Fibroblast of the aortic adventitia (primary cell): ENCODE data around the gene POLR2M. TPM values are rescaled to one million over a fixed set of nuclear protein-coding genes. Genes with fewer than 3 reads are reported as not detected.
A peak's percentile ranks its signal among the peaks of the same experiment; 100 is the strongest.

Source experiments
- DNase-seq: peaks from one replicate; pipeline ENCODE4 v3.0.0-alpha.2; 2010; ENCODE audit warnings: low read depth
- H3K4me3 ChIP-seq: 2 replicates; pipeline ENCODE4 v1.5.1; 2011; ENCODE audit warnings: low read depth, mild to moderate bottlenecking, control low read depth, low read length, moderate library complexity
- total RNA-seq: library from RNA; depleted of rRNA; stranded (reverse); fragments of >200 nt; gene quantifications from 2 replicates; pipeline ENCODE4 v1.2.3, GENCODE V29; 2012; ENCODE audit warnings: low replicate concordance
- TF ChIP-seq, protein P1 (sequence below): IDR thresholded peaks from 2 replicates; pipeline ENCODE4 v1.5.1; 2011; ENCODE audit warnings: mild to moderate bottlenecking, low read length, control low read depth, inconsistent platforms; ENCODE audit not compliant: insufficient read depth

Gene POLR2M
- total RNA-seq, 1 donor: 78.8 TPM

DNA sequence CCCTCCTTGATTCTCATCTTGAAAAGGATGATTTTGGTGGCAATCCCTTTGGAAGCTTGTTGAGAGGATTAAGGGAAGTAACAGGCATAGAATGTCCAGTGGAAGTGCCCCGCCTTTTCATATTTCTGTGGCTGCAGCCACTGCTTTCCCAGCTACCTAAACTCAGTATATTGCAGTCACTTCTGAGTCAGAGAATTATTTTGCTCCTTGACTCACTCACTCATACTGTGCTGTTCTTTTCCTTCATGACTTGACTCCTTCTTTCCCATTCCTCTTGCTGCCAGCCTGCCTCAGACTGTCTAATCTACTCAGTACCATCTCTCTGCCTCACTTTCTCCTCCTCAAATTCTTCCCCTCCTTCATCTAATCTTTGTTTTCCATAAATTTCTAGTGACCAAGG is 26.5 kb upstream of the POLR2M start:
- TF ChIP-seq, protein P1, sequence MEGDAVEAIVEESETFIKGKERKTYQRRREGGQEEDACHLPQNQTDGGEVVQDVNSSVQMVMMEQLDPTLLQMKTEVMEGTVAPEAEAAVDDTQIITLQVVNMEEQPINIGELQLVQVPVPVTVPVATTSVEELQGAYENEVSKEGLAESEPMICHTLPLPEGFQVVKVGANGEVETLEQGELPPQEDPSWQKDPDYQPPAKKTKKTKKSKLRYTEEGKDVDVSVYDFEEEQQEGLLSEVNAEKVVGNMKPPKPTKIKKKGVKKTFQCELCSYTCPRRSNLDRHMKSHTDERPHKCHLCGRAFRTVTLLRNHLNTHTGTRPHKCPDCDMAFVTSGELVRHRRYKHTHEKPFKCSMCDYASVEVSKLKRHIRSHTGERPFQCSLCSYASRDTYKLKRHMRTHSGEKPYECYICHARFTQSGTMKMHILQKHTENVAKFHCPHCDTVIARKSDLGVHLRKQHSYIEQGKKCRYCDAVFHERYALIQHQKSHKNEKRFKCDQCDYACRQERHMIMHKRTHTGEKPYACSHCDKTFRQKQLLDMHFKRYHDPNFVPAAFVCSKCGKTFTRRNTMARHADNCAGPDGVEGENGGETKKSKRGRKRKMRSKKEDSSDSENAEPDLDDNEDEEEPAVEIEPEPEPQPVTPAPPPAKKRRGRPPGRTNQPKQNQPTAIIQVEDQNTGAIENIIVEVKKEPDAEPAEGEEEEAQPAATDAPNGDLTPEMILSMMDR: no peak
- no peak overlapping the region for H3K4me3 ChIP-seq
- DNase-seq: peak; percentile 57

DNA sequence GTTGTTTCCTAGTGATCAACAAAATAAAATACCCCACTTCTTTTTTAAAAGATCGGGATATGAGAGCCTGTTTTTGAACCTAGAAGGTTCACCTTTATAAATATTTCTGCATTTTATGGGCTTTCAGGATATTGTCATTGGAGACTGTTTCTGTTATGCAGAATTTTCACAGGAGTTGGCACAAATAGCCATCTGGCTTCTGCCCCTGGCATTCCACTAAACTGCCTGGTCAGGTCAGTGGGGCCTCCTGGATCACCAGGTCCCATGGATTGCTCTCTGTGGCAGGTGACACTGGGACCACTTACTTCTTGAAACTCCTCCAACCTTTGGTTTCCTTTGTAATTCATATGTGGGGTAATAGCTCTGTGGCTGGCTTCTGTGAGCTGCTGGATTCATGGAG is 25.5 kb upstream of the POLR2M start:
- TF ChIP-seq, protein P1: no peak
- no peak for DNase-seq
- H3K4me3 ChIP-seq: no peak overlapping the region

DNA sequence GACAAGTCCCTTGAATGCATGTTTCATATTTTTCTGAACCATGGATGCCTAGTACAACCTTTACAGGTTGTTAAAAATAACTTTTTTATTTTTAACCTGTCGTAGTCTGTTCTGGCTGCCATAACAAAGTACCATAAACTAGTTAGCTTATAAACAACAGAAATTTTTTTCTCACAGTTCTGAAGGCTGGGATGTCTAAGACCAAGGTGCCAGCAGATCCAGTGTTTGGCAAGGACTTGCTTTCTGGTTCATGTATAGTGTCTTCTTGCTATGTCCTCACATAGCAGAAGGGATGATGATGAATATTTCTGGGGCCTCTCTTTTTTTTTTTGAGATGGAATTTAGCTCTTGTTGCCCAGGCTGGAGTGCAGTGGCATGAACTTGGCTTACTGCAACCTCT is 23.0 kb upstream of the POLR2M start:
- TF ChIP-seq, protein P1: no peak

DNA sequence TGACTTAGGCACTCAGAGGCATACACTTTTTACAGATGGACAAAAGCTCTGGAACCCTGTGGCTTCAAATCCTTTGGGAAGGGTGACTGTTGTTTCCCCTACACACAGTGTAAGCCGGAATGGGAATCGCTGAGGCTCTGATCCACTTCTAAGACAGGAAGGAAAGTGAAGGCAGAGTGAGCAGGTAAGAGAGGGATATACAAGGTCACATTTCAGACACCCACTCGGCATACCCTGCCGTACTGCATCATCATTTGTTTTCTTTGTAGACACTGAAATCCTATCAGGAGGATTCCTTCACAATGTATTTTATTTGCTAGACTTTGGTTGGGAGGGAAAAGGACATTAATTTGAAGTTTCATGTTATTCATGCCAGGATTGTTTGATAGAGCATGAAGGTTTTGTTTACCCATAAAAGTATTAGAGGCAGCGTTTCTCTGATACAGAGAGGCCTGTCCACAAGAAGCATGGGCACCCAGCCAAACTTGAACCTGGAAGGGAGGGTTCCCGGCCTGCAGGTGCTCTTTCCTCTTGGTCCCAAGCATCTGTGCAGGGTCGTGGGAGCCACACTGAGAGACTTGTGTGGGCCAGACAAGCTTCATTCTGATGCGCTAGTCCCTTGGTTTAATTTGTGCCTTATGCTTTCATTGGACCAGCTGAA is 21.9 kb upstream of the POLR2M start:
- H3K4me3 ChIP-seq: no peak overlapping the region
- no peak for DNase-seq
- TF ChIP-seq, protein P1: no peak

More for the DNA sequence above, 23.0 kb upstream of the POLR2M start:
- no peak overlapping the region for H3K4me3 ChIP-seq
- no peak for DNase-seq

DNA sequence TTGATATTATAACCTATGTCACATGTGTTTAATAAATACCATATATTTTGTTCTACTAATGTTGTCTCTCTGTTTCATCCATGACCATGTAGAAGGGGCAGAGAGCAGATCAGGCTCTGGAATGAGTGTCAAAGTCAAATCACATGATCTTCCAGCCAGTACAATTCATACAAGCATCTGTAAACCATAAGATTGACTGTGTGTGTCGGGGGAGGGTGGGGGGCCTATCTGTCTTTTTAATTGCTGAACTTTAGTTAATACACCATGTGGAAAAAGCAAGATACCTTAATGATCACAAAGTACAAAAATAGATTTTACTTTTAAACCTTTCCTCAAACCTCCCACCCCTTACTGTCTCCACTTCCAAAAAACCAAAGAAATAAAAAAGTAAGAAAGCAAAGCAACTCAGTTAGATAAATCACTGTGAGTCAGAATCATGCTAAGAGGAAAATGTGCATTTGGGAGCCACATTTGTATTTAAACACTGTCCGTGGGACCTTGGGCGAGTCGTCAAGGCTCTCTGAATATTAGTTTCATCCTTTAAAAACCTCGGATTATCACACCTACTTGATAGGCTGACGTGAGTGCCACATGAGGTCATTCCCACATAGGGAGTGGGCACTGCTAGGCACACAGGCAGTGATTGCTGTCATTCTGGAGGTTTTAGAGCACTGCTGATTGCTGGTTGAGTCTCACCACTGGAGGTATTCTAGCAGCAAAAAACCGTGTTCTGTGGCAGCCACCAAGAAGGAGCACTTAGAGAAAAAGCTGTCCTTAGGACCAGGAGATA is 21.0 kb upstream of the POLR2M start:
- DNase-seq: no peak
- no peak overlapping the region for H3K4me3 ChIP-seq
- TF ChIP-seq, protein P1: no peak

DNA sequence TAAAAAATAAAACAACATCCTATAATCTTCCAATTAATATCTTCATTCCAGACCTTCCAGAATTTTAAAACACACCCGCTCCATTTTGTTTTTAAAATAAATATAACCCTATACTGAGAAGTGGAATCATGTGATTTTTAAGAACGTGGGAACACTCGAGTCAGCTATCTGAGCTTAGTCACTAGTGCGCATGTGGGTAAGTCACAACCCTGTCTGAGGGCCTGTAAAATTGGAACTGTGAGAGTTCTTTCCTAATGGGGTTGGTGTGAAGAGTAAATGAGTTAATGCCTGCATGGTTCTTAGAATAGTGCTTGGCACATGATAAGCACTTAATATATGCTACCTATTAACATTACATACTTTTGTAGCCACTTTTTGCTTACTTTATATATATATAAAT is 19.9 kb upstream of the POLR2M start:
- H3K4me3 ChIP-seq: no peak overlapping the region
- peak; percentile 60 for DNase-seq
- TF ChIP-seq, protein P1: no peak
